SU-DHL-6 (cell line): Measurements from ENCODE around the gene SIL1.

Experiments
- CTCF ChIP-seq: fragments of 200-600 bp; sonication (generic); IDR thresholded peaks from one replicate; pipeline ENCODE4 v1.5.1; 2017; ENCODE audit warnings: antibody characterized with exemption, mild to moderate bottlenecking, low read length, moderate library complexity; ENCODE audit not compliant: insufficient read depth, poor library complexity, severe bottlenecking
- EZH2phosphoT487 ChIP-seq: fragments of 200-600 bp; sonication (generic), shearing (Covaris generic); conservative IDR thresholded peaks from 2 replicates; pipeline ENCODE4 v1.6.1; 2018; ENCODE audit warnings: mild to moderate bottlenecking, antibody characterized with exemption, low read length, moderate library complexity, mixed read lengths

- TF ChIP-seq CTCF (no peak), EZH2phosphoT487 (no peak)
Measured at GRCh38 chr5:139091439-139092156, 106.6 kb downstream of the SIL1 start.
